ENCODE measurements around the gene NKX2-2.

NKX2-2 gene

DNA sequence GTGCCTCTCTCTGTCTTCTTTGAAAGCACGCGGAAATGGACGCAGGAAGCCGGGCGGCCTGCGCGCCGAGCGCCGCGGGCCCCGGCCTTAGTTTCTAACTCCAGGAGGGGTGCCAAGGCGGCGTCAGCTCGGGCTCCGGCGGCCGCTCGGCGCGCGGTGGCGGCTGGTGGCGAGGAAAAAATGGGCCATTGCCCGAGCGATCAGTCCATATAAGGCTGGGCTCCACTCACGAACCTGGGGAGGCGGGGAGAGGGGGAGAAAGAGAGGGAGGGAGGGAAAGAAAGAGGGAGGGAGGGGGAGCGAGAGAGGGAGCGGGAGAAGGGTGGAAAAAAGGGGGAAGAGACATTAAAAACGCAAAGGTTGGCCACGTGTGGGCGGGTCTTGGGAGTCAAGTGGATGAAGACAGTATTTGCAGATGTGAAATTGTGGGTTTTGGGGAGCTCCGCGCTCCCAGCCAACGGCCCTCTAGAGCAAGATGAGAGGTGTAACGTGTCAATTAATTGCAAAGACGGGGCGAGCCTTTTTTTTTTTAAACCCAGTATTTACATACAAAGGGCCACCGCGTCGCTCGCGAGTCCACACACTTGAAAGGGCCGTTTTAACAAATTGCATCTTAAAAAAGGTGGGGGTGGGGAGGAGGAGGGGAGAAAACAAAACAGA lies at the start of gene NKX2-2:
Gene NKX2-2 (minus strand): TSS at position 184 of the 660 bp plus-strand sequence. CDS start 395 bp downstream, outside the sequence.
- no peak for DNase-seq

DNA sequence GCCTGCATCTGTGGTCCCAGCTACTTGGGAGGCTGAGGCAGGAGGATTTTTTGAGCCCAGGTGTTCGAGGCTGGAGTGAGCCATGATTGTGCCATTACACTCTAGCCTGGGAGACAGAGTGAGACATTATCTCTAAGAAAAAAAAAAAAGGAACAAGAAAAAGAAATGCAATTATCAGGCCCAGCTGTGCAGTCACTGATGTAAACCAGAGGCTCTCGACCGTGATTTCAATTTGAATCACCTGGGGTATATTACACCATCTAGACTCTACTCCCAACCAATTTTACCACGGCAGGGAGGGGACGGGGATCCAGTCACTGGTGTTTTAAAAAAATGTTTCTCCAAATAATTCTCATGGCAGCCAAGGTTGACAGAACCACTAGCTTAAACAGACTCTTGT lies 48.8 kb upstream of the NKX2-2 start:
- no peak for DNase-seq

DNA sequence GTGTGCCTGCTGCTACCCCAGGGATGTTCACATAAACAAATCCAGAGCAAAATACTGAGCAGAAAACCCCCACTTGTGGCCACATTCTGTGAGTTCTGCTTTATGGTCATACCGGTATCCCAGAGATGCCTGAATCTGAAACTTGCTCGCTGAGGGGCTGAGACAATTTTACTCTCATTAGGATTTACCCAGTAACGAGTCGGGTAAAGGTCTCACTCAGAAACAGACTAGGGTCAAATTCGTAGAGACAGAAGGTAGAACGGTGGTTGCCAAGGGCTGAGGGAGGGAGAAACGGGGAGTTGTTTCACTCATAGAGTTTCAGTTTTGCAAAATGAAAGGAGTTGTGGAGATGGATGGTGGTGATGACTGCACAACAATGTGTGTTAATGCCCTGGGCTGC lies 45.4 kb upstream of the NKX2-2 start:
- no peak for DNase-seq

DNA sequence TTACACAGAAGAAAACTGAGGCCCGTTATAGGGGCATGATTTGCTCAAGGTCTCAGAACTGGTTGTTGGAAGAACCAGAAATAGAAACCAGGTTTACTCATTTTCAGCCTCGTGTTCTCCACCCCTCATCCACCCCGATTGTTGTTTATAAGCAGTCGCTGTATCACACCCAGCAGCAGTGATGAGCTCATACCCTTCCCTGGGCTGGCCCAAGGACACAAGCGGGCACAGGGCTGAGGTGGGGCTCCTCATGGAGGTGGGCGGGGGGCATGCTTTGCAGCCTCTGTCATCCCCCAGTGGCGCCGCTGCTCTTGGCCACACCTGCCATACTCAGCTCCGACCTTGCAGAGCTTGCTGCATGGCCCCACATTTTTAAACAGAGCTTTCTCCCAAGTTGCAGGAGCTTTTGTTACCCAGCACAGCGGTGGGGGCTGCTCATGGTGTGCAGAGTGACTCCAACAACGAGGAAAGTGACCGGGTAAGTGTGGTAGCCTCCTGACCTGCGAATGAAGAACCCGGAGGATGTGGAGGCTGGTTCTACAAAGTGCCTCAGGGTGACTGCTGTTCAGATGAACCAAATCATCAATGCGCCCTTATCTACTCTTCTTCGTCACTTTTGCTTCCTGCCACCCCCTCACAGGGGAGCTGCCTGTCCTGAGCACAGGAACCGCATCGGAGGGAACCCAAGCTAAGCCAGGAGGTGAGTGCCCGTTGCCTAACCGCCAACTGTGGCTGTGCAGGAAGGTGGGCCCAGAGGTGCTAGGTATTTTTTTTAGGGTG lies 43.6 kb upstream of the NKX2-2 start:
- DNase-seq: no peak

DNA sequence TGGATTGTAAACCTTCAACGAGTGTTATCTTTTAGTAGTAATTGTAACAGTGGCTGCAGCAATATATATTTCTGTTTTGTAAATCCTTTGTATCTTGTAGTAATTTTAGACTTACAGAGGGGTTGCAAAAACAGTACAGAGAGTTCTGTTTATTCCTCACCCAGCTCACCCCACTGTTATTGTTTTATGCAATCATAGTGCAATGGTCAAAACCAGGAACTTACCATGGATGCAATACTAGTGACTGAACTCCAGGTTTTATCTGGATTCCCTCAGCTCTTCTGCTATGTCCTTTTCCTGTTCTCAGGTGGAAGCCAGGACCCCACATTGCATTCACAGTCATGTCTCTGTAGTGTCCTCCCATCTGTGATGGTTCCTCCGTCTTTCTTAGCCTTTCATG lies 42.5 kb upstream of the NKX2-2 start:
- no peak for DNase-seq

DNA sequence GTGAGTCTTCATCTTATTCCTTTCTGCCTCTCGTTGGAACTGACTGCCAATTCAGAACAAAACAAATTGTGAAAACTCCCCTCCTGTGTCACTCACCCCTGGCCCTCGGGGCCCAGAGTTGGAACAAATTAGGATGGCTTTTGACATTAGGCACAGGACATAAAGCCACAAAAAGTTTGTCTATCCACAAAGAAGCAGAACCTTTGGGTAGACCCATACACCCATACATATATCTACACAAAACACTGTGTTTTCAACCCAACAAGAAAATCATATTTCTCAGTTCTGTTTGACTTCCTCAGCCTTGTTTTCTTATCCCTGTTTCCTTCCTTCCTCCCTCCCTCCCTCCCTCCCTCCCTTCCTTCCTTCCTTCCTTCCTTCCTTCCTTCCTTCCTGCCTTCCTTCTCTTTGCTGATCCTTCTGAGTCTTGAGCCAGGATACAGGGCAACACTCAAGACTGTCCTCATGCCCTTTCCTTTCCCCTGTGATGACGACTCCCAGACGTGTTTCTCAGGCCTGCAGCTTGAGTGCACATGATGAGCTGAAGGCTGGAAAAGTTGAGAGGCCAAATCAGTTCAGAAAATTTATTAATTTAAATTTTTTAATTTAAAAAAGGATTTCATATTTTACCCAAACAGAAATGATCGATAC lies 41.7 kb upstream of the NKX2-2 start:
- DNase-seq: no peak

DNA sequence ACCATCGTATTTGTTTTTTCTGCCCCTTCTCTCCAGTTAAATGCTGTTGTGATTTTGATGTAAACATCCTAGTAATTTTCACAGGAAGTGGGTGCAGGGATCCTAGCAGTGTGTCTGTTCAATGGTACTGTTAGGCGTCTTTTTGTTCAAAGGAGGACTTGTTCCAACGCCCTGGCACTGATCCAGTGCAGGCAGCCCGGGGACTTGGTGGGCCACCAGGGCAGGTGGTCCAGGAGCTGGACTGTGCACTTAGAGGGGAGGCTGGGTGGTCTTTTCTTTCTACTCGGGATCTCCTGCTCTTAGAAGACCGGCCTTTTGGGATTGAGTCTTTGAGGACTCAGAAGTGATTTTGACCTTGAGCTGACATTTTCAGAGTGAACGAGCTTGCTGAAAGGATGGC lies 41.1 kb upstream of the NKX2-2 start:
- no peak for DNase-seq

DNA sequence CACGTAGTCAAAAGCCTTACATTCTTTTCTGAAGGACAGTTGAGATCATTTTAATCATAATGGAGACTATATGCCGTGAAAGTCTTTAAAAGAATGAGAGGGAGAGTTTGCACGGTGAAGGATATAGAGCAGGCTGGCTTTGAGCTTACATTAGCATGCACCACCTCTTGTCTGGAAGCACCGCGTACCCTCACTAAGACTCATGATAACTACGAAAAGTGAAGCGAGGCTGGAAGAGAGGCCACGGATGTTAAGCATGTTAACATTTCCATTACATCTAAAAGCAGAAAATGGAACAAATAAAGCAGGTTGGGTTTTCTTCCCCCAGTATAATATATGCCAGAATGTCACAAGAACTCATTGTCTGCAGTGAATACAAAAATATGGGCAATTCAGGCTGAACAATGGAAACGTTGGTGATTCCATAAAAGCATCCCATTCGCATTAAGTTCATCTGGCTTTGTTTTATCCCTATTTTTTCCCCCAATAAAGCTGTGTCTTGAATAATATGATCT lies 40.6 kb upstream of the NKX2-2 start:
- no peak for DNase-seq

DNA sequence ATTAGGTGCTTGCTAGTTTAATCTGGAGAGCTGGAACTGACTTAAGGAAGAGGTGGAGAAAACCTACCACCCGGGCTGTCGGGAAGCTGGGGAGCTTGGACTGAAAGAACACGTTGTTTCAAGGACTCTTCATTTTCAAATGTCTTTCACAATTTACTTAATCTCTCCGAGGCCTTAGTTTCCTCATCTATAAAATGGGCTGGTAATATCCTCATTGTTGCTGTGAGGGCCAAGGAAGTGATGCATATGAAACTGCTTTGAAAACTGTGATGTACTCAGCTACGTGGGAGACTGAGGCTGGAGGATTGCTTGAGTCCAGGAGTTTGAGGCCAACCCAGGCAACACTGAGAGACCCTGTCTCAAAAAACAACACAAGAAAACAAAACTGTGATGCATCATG lies 36.7 kb upstream of the NKX2-2 start:
- DNase-seq: no peak

DNA sequence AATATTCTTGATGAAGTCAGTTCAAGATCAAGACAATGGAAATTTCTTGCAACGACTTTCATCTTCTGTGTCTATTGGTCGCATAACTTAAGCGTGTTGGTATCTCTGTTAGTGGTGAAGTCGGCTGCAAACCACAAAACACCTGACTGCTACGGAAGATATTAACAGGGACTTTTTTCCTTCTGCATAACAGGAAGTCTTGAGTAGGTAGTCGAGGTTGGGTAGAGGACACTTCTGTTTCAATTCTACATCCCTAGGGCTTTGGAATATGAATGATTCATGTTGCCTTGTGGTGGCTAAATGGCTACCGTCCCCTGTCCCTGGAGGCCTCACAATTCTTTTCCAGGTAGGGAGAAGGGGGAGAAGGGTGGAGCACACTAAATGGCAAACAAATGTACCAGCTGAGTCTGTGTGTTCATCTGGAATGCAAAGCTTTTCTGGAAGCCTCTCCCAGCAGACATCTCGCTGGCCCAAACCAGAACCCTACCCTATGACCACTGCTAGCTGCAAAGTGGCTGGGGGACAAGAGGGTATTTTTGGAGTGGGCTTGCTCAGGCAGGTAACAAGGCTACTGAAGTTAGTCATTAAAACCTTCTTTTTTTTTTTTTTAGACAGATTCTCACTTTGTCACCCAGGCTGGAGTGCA lies 34.6 kb upstream of the NKX2-2 start:
- no peak for DNase-seq

DNA sequence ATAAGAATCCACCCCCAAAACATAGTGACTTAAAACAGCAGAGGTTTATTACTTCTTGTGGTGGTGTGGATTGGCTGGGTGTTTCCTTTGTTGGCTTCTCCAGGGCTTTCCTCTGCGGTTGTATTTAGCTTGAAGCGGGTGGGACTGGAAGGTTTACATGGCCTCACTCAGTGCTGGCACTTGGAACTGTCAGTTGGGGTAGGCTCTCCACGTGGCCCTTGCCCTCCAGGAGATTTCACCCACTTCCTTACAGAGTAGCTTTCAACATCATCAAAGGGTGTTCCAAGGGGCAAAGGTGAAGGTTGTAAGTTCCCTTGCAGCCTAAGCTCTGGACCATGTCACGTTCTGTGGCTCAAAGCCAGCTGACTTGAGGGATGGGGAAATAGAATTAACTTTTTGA lies 32.5 kb upstream of the NKX2-2 start:
- DNase-seq: no peak

DNA sequence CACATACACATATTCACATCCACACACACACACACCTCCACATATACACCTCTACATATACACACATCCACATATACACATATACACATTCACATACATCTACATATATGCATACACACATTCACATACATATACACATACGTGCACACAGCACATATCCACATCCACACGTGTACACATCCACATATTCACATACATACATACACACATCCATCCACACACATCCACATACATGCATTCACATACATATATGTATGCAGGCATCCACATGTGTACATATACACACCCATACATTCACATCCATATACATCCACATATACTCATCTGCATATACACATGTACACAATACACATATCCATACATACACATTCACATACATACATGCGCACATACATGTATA lies 25.6 kb upstream of the NKX2-2 start:
- no peak for DNase-seq

DNA sequence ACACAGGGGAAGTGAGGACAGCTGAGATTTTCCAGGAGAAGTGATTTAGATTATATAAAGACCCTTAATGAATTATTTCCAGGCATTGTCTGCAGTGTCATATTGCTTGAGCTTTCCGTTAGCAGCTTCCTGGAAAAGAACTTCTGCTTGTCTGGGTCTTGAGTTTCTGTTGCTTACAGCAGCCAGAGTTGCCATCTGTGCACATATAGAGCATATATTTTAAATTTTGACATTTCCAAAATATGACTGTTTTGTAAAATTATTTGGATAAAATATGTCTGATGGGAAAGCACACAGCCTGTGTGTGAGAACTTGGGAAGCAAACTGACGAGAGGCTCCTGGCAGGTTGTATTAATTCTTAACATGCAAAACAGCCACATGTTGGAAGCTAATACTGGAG lies 21.0 kb upstream of the NKX2-2 start:
- no peak for DNase-seq

DNA sequence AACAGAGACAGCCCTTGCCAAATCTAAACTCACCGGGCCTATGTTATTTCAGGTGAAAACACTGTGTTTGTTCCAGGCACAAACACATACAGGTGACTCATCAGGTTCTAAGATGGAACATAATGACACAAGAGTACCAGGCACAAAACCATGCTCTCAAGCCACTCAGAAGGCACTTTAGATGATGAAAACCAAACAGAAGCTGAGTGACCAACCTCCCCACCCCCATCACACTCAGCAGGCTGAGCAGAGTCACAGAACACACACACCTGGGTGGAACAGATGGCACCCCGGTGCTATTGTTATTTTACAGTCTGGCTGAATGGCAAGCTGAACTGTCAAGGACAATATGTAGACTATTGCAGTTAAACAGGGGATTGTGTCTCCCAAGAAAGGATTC lies 20.6 kb upstream of the NKX2-2 start:
- no peak for DNase-seq

DNA sequence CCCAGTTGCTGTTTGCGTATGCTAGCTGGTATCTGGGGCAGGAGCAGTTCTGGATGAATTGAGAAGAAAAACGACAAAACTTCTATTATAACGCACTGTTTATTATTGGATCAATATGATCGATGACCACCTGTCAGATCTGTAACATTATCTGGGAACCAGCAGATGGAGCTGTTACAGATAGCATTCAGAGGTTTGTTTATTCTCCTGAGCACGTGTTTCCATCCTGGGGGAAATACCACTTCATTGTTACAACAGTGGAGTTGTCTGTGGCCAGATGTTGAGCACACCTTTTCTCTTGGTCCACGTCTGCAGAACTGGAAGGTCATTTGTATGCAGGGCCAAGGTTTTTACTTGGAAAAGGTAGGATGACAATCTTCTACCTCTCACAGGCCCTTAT lies 16.0 kb upstream of the NKX2-2 start:
- DNase-seq: no peak

DNA sequence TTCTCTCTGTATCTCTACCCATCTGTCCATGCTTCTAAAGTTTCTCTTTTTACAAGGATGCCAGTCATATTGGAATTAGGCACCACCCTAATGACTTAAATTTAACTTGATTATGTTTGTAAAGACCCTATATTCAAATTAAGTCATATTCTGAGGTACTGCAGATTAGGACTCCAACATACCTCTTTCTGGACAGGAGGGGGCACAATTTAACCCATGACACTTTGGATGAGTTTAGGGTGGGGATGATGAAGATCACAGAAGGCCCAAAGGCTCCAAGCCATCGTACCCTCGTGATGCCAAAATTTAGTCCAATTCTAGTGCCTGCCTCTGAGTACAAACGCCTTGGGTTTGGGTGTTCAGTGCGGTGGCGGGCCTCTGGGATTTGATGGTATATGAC lies 15.0 kb upstream of the NKX2-2 start:
- DNase-seq: no peak

DNA sequence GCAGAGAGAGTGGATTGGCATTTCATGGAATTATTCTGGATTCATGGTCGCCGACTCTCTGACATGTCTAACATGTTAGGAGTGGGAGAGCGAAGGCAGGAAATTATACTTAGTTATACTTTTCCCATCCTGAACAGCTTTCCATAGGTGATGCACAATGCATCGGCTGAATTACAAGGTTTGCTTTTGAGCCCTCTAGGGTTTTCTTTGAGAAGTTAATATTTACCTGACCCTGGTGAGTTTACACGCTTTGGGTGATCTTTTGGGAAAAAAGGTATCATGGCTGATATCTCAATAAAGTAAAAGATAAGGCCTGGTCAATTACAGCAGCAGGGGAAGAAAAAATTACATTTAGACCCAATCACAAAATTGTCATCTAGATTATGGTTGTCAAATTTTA lies 14.0 kb upstream of the NKX2-2 start:
- no peak for DNase-seq

DNA sequence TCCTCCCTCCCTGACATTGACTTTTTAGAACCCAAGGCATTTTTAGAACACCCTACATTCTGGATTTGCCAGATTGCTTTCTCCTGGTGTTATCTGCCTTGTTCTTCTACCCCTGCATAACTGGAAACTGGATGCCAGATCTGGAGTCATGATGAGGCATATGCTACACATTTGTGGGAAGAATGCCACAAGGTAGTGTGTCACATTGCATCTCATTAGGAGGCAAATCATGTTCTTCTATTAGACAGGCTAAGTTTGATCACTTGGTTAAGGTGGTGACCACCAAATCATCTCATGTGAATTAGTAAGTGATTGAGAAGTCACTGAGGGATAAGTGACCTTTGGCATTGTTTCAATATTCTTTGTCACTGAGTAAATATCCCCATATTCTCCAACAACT lies 12.9 kb upstream of the NKX2-2 start:
- no peak for DNase-seq

DNA sequence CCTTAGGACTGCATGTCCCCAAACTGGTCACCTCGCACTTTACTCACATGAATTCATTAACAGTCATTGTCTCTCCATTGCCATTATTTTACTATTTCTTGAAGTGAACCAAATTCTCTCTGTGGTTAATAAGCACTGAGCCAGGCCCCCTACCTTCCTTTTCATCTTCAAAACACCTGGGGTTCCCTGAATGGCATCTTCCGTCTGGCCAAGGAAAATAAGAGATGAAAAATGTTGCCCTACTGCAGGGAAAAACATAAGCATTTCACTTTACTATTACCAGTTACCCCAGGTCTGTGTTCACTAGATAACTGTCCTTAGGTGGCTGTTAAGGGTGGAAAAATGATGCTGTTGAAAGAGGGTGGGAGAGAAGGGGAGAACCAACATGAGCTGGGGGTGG lies 10.0 kb upstream of the NKX2-2 start:
- no peak for DNase-seq

DNA sequence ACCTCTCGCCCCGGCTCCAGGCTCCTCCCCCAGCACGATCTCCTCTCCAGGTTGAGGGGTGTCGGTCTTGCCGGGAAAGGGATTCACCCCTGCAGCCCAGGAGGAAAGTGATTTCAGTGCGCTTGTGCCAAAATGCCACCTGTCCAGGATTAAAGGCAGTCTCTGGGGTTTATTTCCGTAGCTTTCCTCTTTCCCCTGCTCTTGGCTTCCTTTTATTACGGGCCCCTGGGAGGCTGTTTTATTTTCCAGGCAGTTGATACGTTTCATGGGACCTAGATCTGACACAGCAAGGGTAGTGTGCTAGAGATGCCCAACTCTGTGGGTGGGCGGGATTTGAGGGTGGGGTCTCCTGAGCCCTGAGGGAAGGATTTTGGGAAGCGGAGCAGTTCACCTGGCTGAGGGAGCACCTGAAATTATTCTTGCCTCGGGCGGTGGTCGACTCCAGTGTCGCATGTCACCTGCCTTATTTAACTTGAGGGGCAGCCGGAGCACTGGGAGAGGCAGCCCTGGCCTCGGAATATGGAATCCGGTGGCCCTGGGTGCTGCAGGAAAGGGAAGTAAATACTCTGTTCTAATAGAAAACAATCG lies 9.5 kb upstream of the NKX2-2 start:
- no peak for DNase-seq

DNA sequence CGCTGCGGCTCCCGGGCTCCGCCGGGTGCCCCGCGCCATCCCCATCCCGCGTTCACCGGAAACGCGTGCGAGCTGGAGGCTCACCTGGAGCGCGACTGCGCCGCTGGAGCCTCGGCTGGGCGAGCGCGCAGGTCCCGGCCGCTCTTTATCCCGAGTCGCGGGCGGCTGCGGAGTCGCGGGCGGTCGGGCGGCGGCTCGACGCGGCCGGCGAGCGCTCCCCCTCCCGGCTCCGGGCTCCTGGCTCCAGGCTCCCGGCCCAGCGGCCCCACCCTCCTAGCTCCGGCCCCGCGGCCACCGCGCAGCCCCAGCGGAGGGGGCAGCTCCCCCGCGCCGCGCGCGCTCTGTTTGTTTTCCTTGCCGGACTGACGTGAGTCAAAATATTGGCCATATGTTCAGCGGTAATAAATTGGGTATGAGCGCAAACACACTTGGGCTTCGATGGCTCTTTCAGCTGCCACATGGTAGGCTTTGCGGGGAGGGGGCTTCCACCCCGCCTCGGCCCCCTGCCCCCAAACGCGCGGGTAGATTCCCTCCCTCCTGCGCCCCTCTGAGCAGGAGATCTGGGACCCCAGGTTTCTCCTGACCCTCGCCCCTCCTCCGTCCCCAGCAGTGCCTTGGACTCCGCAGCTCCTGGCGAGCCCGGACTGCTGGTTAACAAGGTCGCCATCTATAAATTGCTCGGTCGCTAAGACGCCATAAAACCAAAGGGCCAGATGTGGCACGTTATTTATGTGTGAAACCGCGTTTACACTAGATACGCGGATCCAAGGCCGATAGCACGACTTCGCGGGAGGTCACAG lies 8.8 kb upstream of the NKX2-2 start:
- no peak for DNase-seq

Data from hematopoietic multipotent progenitor cell treated with erythropoietin and hydrocortisone succinate and interleukin-3 and kit ligand, for 8 days (in vitro differentiated cells).